Spleen (tissue), 11 donors: Measurements from ENCODE around the gene SLC8A1. TPM values are rescaled to one million over a fixed set of nuclear protein-coding genes. Genes with fewer than 3 reads are reported as not detected.

Source experiments
- DNase-seq: peaks from one replicate; pipeline ENCODE4 v3.0.0-alpha.2; 2020
- H3K27ac ChIP-seq, 8 donors: fragments of 200-600 bp; sonication (generic) in 7 of 8; 1 replicate in 4 of 8; 2 replicates in 4 of 8; pipeline versions ENCODE4 v1.5.0 to v1.8.0; 2016 to 2021; ENCODE audit warnings: inconsistent platforms in 4 of 8, mild to moderate bottlenecking in 4 of 8, moderate library complexity in 1 of 8
- H3K27me3 ChIP-seq, 7 donors: fragments of 200-600 bp; sonication (generic) in 6 of 7; replicated peaks in 1 of 7; 1 replicate in 4 of 7; 2 replicates in 3 of 7; pipeline versions ENCODE4 v1.5.0 to v1.8.0; 2016 to 2021; ENCODE audit warnings: inconsistent platforms in 3 of 7, mild to moderate bottlenecking in 1 of 7
- H3K36me3 ChIP-seq, 6 donors: fragments of 200-600 bp; sonication (generic) in 5 of 6; 1 replicate in 4 of 6; 2 replicates in 2 of 6; pipeline versions ENCODE4 v1.5.0 to v1.8.0; 2016 to 2021; ENCODE audit warnings: inconsistent platforms in 2 of 6
- H3K4me1 ChIP-seq, 6 donors: fragments of 200-600 bp; sonication (generic) in 5 of 6; 1 replicate in 3 of 6; 2 replicates in 3 of 6; pipeline versions ENCODE4 v1.5.0 to v1.8.0; 2016 to 2021; ENCODE audit warnings: inconsistent platforms in 3 of 6
- H3K4me3 ChIP-seq, 8 donors: fragments of 200-600 bp; sonication (generic) in 7 of 8; 1 replicate in 4 of 8; 2 replicates in 4 of 8; pipeline versions ENCODE4 v1.5.0 to v1.8.0; 2016 to 2021; ENCODE audit warnings: inconsistent platforms in 4 of 8, mild to moderate bottlenecking in 4 of 8, moderate library complexity in 2 of 8
- H3K9me3 ChIP-seq, 8 donors: fragments of 200-600 bp; sonication (generic) in 7 of 8; 1 replicate in 4 of 8; 2 replicates in 4 of 8; pipeline versions ENCODE4 v1.5.0 to v1.8.0; 2016 to 2021; ENCODE audit warnings: inconsistent platforms in 4 of 8
- CTCF ChIP-seq, 11 experiments: fragments of 200-600 bp in 7 of 11; fragments of 450-650 bp in 4 of 11; sonication (generic) in 4 of 11; IDR thresholded peaks in 8 of 11; conservative IDR thresholded peaks in 3 of 11; 1 replicate in 7 of 11; 2 replicates in 4 of 11; pipeline versions ENCODE4 v1.4.0 to v1.8.0; 2016 to 2021; ENCODE audit warnings: antibody characterized with exemption in 11 of 11, inconsistent platforms in 4 of 11, mild to moderate bottlenecking in 1 of 11
- POLR2A ChIP-seq, 3 donors: fragments of 450-650 bp; IDR thresholded peaks; one replicate each; pipeline ENCODE4 v1.5.1; 2017; ENCODE audit warnings: antibody characterized with exemption in 3 of 3, mild to moderate bottlenecking in 1 of 3
- POLR2AphosphoS5 ChIP-seq, 3 donors: sonication (generic); formaldehyde crosslinking; IDR thresholded peaks; one replicate each; pipeline ENCODE4 v1.5.1; 2017; ENCODE audit warnings: antibody characterized with exemption in 3 of 3
- WGBS, 5 donors: extraction: QIAGEN DNeasy Blood & Tissue Kit in 3 of 5; methylation state at CpG; one replicate each; pipeline versions ENCODE4 v1.1.5 to v1.1.7; 2013 to 2018; 5-methylcytosine and 5-hydroxymethylcytosine counted together
- intact Hi-C: fragments of 100-400 bp; cut with DNase I; formaldehyde crosslinking; loops from one replicate; pipeline ENCODE4 v1.15.0; 2023; ENCODE audit warnings: low total_unique reads
- polyA plus RNA-seq, 3 donors: library from polyadenylated mRNA; stranded (reverse); fragments of 200-250 nt; gene quantifications; one replicate each; pipeline ENCODE4 v1.2.1, GENCODE V29; 2013
- total RNA-seq, 7 donors: library from RNA; depleted of rRNA in 3 of 7; stranded (reverse); fragments of >200 nt in 3 of 7; fragmentation: NEBNext Ultra II Directional in 4 of 7; extraction: Animal tissue kit (Norgen Biotek cat#: 25700) in 4 of 7; gene quantifications; one replicate each; pipeline versions ENCODE4 v1.1.0 to v1.2.1, GENCODE V29; 2016 to 2021
- donor health status: healthy with polysubstance abuse.
- donor health status: DM: no; HTN: no; CAD: no; lungs with moderate emphysema.
- donor health status: DM: no; HTN: no; CAD: no.
- donor health status: Bipolar disorder and iron deficiency.
- donor health status: healthy.
- donor health status: DM: no; HTN: no; CAD: no.
- donor health status: DM: yes; HTN: yes; CAD: no.

The SLC8A1 gene
- total and polyA plus RNA-seq, 10 donors = 0.36 to 86.0 (median 58.3) TPM

GRCh38 chr2:40243581-40244187, 208.2 kb downstream of the SLC8A1 start:
- Histone ChIP-seq H3K4me3 (no peak overlapping the region), H3K9me3 (no peaks in the 10 kb centered on the region), H3K27ac (no peak overlapping the region), H3K4me1 (peaks cover 0 to 16% (median 0%) of the 10 kb centered on the region in 6 donors), H3K27me3 (no peaks in the 10 kb centered on the region), H3K36me3 (no peaks in the 10 kb centered on the region)
- 60 to 70% (median 67%) methylated on average over 3 of the region's 3 CpGs for WGBS, 5 donors
- intact Hi-C loops = no loop called here
- no peak for DNase-seq
- TF ChIP-seq POLR2AphosphoS5 (IDR thresholded peaks at IDR 0.05) (no peak), CTCF (IDR thresholded peaks at IDR 0.05 in 8 of 11, conservative IDR thresholded peaks at IDR 0.05 in 3 of 11) (no peak), POLR2A (IDR thresholded peaks at IDR 0.05) (no peak)

GRCh38 chr2:40242315-40242714, 209.6 kb downstream of the SLC8A1 start:
- intact Hi-C loops = no loop called here
- Histone ChIP-seq H3K4me1 (peaks cover 0 to 16% (median 0%) of the 10 kb centered on the region in 6 donors), H3K27ac (no peak overlapping the region), H3K9me3 (no peaks in the 10 kb centered on the region), H3K4me3 (no peak overlapping the region), H3K36me3 (no peaks in the 10 kb centered on the region), H3K27me3 (no peaks in the 10 kb centered on the region)
- WGBS, 5 donors = 75 to 90% (median 85%) methylated on average over 3 of the region's 3 CpGs
- TF ChIP-seq POLR2A (IDR thresholded peaks at IDR 0.05) (no peak), CTCF (IDR thresholded peaks at IDR 0.05 in 8 of 11, conservative IDR thresholded peaks at IDR 0.05 in 3 of 11) (no peak), POLR2AphosphoS5 (IDR thresholded peaks at IDR 0.05) (no peak)
- no peak for DNase-seq

GRCh38 chr2:40240070-40240469, 211.8 kb downstream of the SLC8A1 start:
- TF ChIP-seq POLR2AphosphoS5 (IDR thresholded peaks at IDR 0.05) = peak in 1 of 3 donors; percentile 24
- no peak for TF ChIP-seq CTCF (IDR thresholded peaks at IDR 0.05 in 8 of 11, conservative IDR thresholded peaks at IDR 0.05 in 3 of 11)
- no peak for TF ChIP-seq POLR2A (IDR thresholded peaks at IDR 0.05)
- peaks cover 0 to 16% (median 0%) of the 10 kb centered on the region in 6 donors for H3K4me1 ChIP-seq

GRCh38 chr2:40230707-40231432, 221.0 kb downstream of the SLC8A1 start:
- H3K4me3 ChIP-seq = no peak overlapping the region
- H3K4me1 ChIP-seq = no peaks in the 10 kb centered on the region
- no peak overlapping the region for H3K27ac ChIP-seq
- no peaks in the 10 kb centered on the region for H3K27me3 ChIP-seq
- WGBS, 5 donors = 60 to 80% (median 71%) methylated on average over 3 of the region's 3 CpGs
- no peaks in the 10 kb centered on the region for H3K9me3 ChIP-seq
- TF ChIP-seq POLR2AphosphoS5 (IDR thresholded peaks at IDR 0.05) = no peak
- no peak for TF ChIP-seq CTCF (IDR thresholded peaks at IDR 0.05 in 8 of 11, conservative IDR thresholded peaks at IDR 0.05 in 3 of 11)
- TF ChIP-seq POLR2A (IDR thresholded peaks at IDR 0.05) = no peak
- intact Hi-C loops = no loop called here
- no peak for DNase-seq
- no peaks in the 10 kb centered on the region for H3K36me3 ChIP-seq

More at GRCh38 chr2:40240070-40240469, 211.8 kb downstream of the SLC8A1 start:
- Histone ChIP-seq H3K27ac (peak overlapping the region in 6 of 8 donors; percentile 5 to 33 (median 12)), H3K9me3 (no peaks in the 10 kb centered on the region), H3K27me3 (no peaks in the 10 kb centered on the region), H3K4me3 (no peak overlapping the region), H3K36me3 (no peaks in the 10 kb centered on the region)
- 37 to 59% (median 43%) methylated on average over 5 of the region's 5 CpGs for WGBS, 5 donors
- intact Hi-C loops = no loop called here
- no peak for DNase-seq
